22Rv1 (cell line): ENCODE results near the gene GPR85.

ENCODE experiments used
- H3K27ac ChIP-seq: fragments of 450-650 bp; 2 replicates; pipeline ENCODE4 v1.5.1; 2017
- ZFX ChIP-seq: fragments of 450-650 bp; IDR thresholded peaks from 2 replicates; pipeline ENCODE4 v1.6.1; 2017; ENCODE audit warnings: antibody characterized with exemption, borderline replicate concordance
- TF ChIP-seq, protein P1 (sequence below): fragments of 450-650 bp; IDR thresholded peaks from 2 replicates; pipeline ENCODE4 v1.5.1; 2017; ENCODE audit warnings: mild to moderate bottlenecking

GPR85 gene

DNA sequence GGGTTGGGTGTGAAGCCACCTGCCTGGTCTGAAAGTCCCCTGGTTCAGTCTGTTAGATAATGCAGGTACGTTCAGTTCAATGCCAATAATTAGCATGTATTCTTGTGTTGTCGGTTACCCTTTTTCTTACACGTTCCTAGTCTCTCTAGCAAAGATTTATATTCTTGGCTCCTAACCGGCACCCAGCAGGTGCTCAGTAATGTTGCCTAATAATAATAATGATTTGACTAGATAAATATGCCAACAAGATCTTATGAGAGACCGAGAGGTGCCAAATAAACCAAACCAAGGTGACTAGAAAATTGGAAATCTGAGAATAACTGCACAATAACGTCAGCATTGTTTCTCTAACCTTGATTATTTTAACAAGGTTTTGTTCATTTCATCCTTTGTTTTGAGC is 32.8 kb upstream of the GPR85 start:
- H3K27ac ChIP-seq, result peak overlapping the region; percentile 76
- TF ChIP-seq ZFX, result no peak
- TF ChIP-seq, protein P1, sequence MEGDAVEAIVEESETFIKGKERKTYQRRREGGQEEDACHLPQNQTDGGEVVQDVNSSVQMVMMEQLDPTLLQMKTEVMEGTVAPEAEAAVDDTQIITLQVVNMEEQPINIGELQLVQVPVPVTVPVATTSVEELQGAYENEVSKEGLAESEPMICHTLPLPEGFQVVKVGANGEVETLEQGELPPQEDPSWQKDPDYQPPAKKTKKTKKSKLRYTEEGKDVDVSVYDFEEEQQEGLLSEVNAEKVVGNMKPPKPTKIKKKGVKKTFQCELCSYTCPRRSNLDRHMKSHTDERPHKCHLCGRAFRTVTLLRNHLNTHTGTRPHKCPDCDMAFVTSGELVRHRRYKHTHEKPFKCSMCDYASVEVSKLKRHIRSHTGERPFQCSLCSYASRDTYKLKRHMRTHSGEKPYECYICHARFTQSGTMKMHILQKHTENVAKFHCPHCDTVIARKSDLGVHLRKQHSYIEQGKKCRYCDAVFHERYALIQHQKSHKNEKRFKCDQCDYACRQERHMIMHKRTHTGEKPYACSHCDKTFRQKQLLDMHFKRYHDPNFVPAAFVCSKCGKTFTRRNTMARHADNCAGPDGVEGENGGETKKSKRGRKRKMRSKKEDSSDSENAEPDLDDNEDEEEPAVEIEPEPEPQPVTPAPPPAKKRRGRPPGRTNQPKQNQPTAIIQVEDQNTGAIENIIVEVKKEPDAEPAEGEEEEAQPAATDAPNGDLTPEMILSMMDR, result no peak

DNA sequence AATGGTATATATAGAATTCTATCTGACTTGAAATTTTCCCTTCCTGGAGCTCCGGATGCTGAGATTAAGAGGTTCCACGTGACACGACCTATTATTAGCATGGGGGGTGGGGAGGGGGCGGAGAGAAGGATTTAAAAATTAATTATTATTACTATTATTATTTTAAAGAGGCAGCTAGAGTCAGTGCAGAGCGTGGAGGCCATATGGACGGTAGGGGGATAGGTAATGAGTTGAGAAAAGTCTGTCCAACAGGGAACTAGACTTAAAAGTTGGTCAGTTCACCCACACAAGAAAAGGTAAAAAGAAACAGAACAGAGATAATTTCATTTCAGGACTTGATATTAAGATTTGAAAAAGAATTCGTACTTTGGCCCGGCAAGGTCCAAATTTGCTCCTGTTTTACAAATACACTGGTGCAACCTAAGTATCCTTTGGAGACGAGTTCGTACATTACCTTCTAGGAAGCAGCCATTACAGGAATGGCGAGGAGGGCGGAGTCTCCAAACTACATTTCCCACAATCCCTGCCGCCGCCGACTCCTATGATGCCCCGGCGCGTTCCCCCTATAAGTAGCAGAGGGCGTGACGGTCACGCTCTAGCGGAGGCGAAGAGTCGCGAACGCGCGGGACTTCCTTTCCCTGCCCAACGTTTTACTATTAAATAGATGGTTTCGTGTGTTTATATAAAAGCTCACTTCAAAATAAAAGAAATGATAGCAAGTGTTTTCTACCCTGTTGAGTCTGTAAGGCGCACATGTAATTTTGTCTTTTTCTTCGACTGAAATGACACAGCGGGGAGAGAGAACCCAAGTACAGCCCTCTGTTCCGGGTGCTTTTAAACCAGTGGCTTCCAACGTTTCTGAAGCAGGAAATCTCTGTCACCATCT is 31.7 kb upstream of the GPR85 start, which contains the start of gene SMIM30:
Gene SMIM30, minus strand, starts transcription at position 481 of the 886 bp plus-strand sequence. CDS start 976 bp downstream, outside the sequence.
- TF ChIP-seq, protein P1, result no peak
- TF ChIP-seq ZFX, result no peak
- peak within 1 kb of the TSS; percentile 76 for H3K27ac ChIP-seq

DNA sequence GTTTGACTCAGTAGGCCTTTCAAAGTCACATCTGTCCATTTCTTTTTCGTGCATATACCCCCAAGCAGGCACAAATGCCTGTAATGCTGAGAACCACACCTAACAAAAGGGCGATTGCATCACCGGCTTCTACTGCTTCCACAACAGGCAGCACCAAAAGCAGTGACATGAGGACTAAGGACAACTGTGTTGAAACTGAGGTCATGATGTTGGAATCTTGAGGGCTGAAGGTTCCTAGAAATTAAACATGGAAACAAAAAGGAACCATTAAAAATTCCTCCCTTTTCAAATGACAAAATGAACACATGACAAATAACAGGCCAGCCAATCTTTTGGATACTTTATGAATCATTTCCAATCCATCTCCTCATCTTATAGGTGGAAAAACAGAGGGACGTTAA is 30.7 kb upstream of the GPR85 start:
- peak overlapping the region; percentile 76 for H3K27ac ChIP-seq

DNA sequence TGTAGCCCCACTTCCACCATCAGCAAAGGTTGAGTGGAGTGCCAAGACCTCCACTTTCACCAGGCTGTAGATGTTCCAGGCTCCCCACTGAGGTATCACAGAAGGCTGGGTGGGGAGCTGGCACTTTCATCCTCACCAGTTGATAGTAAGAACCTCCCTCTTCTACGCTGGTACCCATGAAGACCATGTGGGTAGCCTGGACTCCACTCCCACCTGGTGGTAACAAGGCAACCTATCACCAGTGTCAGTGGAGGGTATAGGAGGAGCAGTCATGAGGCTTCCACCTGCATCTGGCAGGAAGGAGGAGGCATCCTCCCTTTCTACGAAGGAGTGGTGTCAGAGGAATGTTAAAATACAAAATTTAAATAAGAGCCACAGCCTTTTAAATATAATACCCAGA is 27.3 kb upstream of the GPR85 start:
- H3K27ac ChIP-seq, result no peak overlapping the region
- TF ChIP-seq, protein P1, result no peak
- TF ChIP-seq ZFX, result no peak

DNA sequence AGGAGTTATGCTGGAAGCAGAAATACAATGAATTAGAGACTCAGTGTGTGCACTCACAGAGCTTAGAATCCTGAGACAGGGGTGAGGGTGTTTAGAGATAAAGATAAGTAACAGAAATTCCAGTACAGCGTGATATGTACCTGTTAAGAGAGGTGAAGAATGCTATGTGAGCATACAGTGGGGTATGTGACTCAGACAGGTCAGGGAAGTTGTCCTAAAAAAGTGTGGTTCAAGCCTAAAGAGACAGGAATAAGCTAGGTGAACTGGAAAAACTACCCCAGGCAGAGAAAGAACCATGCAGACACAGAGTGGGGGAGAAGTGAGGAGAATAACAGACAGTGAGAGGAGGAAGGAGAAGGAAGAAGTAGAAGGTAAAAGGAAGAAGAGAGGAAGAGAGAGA is 23.1 kb upstream of the GPR85 start:
- no peak overlapping the region for H3K27ac ChIP-seq
- TF ChIP-seq, protein P1, result no peak
- TF ChIP-seq ZFX, result no peak

DNA sequence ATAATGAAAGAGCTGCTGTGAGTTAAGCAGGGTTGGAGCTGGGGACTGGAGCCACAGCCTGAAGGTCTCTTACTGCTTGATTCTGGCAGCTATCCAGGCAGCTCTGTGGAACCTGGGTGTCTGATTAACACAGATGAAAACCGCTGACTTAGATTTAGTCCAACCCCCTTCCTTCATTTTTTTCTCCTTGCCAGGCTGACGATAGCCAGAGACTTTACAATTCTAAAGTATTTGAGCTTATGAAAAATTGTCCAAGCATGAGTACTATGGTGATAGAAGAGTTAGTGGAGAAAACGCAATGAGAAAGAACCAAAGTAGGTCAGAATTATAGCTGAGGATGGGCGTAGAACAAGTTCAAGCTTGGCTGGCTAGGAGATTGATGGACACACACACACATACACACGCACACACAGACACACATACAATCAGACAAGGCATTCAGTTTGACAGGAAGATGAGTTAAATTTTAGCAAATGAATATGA is 13.5 kb upstream of the GPR85 start:
- H3K27ac ChIP-seq, result no peak overlapping the region
- TF ChIP-seq ZFX, result no peak
- TF ChIP-seq, protein P1, result no peak

DNA sequence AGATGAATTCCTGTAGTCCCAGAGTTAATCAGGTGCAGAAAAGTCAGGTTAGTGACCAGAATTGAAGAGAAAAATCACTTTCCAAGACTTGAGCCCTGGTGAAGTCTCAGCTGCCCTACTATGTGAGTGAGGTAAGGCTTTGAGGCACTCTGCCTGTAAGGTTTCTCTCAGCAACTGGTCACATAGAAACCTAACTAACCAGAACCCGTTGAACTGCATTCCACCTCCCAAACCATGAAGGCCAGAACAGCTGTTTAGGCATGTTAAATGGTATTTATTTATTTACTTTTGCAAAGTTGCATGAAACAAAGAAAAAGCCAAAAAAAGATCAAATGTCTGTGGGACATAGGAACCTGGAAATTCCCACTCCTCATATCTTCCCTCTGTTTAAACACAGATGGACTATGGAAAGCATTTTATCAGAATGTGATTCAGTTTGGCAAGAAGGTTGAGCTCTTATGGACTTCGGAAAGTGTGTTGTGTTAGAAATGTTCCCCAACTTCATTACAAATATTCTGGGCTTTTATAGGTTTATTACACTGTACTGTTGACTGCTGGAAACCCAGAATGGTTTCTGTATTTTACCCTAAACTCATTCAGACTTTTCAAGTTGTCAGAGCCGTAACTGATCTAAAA is 12.8 kb upstream of the GPR85 start:
- H3K27ac ChIP-seq, result no peak overlapping the region
- TF ChIP-seq ZFX, result no peak
- TF ChIP-seq, protein P1, result no peak
